ENCODE results near the gene MRAS.

GRCh38 chr3:138328341-138328740 lies 20.0 kb upstream of the MRAS start:
- TF ChIP-seq CTCF (conservative IDR thresholded peaks at IDR 0.05) (no peak), EZH2 (IDR thresholded peaks at IDR 0.05; ENCODE audit: low read depth) (no peak)
